Subcutaneous abdominal adipose tissue (tissue), 5 donors: Measurements from ENCODE around the gene RNF150.

Experiments
- H3K27ac ChIP-seq: one replicate; pipeline ENCODE4 v1.7.0; 2013; ENCODE audit warnings: low read depth, mild to moderate bottlenecking, inconsistent platforms, low read length, moderate library complexity
- H3K27me3 ChIP-seq, 5 donors: one replicate each; pipeline ENCODE4 v1.7.0; 2013; ENCODE audit warnings: low read length in 5 of 5, inconsistent platforms in 1 of 5; ENCODE audit not compliant: control insufficient read depth in 5 of 5, insufficient read depth in 4 of 5
- H3K36me3 ChIP-seq, 5 donors: one replicate each; pipeline ENCODE4 v1.7.0; 2013; ENCODE audit warnings: low read length in 5 of 5; ENCODE audit not compliant: control insufficient read depth in 5 of 5, insufficient read depth in 5 of 5
- H3K4me1 ChIP-seq, 5 donors: one replicate each; pipeline ENCODE4 v1.7.0; 2013; ENCODE audit warnings: low read length in 5 of 5, mild to moderate bottlenecking in 3 of 5, moderate library complexity in 1 of 5; ENCODE audit not compliant: control insufficient read depth in 5 of 5, insufficient read depth in 5 of 5
- H3K4me3 ChIP-seq, 5 donors: one replicate each; pipeline ENCODE4 v1.7.0; 2013; ENCODE audit warnings: low read length in 5 of 5, low read depth in 1 of 5
- H3K9ac ChIP-seq, 5 donors: one replicate each; pipeline ENCODE4 v1.7.0; 2013; ENCODE audit warnings: low read length in 5 of 5, mild to moderate bottlenecking in 4 of 5, moderate library complexity in 3 of 5
- H3K9me3 ChIP-seq, 5 donors: one replicate each; pipeline ENCODE4 v1.7.0; 2013; ENCODE audit warnings: low read length in 5 of 5; ENCODE audit not compliant: control insufficient read depth in 5 of 5
- donor health status: healthy.
- donor health status: healthy.
- donor health status: healthy.
- donor health status: healthy.
- donor health status: healthy.

RNF150 gene

DNA sequence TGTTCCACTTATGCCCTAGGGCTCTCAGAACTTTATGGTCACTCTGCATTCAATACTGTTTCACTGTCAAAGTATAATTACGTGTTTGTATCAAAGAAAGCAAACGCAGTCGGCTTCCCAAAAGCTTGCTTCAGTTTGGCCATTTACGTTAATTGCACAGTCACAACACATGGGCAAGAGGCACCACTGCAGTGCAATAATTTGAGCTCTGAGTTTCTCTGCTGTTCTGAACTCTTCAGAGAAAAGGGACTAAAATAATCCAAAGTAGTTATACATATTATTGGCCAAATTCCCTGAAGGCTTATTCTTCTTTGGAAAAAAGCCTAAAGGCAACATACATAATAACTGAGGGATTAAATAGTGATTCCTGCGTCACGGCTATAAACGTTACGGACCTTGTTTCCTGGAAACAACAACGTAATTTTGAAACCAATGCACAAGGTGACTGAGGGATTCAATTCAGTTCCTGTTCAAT lies 51.3 kb downstream of the RNF150 start:
- H3K4me3 ChIP-seq: no peak overlapping the region
- no peaks in the 10 kb centered on the region for H3K36me3 ChIP-seq
- no peaks in the 10 kb centered on the region for H3K9me3 ChIP-seq
- H3K9ac ChIP-seq: peak overlapping the region in 1 of 5 donors; percentile 20
- H3K4me1 ChIP-seq: peaks cover 0 to 28% (median 13%) of the 10 kb centered on the region in 5 donors
- no peaks in the 10 kb centered on the region for H3K27me3 ChIP-seq
- no peak overlapping the region for H3K27ac ChIP-seq

DNA sequence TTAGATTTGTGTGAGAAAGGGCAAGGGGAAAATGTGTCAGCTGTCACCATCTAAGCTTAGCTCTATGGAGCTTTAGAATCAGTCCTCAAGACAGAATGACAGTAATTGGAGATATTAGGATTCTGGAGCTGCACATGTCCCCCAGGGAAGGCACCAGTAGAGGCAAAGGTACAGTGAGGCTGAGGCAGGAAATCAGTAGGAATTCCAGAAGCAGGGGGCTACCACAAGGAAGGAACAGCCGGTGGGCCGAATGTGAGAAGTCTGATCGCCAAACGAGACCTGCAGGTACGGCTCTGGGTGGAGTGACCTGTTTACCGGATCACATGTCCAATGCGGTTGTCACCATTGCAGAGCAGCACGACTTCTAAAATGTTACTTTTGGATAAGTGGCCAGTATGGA lies 52.6 kb downstream of the RNF150 start:
- Histone ChIP-seq H3K36me3 (no peaks in the 10 kb centered on the region), H3K27me3 (no peaks in the 10 kb centered on the region), H3K9me3 (no peaks in the 10 kb centered on the region), H3K9ac (no peak overlapping the region), H3K27ac (no peak overlapping the region), H3K4me1 (peaks cover 0 to 33% (median 13%) of the 10 kb centered on the region in 5 donors), H3K4me3 (no peak overlapping the region)

DNA sequence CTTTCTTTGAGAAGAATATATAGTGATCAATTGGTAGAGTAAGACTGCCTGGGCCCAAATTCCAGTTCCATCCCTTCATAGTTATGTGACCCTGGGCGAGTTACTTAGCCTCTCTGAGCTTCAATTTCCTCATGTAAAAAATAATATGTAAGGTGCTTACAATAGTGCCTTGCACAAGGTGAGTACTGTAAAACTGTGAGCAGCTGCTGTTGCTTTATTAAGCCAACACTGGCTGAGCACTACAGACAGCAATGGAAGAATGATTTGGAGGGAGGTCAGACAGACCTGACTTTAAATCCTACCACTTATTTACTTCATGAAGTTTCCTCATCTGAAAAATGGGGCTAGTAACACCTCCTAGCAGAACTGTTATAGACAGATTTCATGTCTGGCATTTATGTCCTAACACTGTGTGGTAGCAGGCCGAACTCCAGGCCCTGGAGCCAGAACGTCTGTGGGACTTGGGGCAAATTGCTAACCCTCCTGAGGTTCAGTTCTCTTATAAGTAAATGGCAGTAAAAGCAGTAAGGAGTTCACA lies 53.8 kb downstream of the RNF150 start:
- peaks cover 0 to 39% (median 13%) of the 10 kb centered on the region in 5 donors for H3K4me1 ChIP-seq
- no peak overlapping the region for H3K27ac ChIP-seq
- H3K27me3 ChIP-seq: no peaks in the 10 kb centered on the region
- no peaks in the 10 kb centered on the region for H3K36me3 ChIP-seq
- no peak overlapping the region for H3K9ac ChIP-seq
- H3K9me3 ChIP-seq: peaks cover 0 to 3% (median 0%) of the 10 kb centered on the region in 5 donors
- H3K4me3 ChIP-seq: no peak overlapping the region

DNA sequence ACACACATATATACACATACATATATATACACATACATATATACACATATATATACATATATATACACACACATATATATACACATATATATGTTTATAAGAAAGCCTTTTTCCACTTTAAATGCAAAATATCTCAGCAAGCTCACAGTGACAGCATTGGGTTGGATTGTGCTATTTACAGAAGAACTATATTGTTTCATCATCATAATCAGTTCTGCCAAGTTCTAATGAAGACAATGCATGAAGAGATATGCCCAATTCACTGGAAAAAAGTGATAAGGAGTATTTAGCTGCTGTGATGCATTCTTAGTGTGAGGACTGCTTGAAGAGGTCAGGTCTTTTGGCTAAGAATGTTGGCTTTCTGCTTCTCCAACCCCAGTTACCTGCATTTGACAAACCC lies 54.4 kb downstream of the RNF150 start:
- Histone ChIP-seq H3K4me1 (peaks cover 0 to 41% (median 13%) of the 10 kb centered on the region in 5 donors), H3K9ac (no peak overlapping the region), H3K4me3 (no peak overlapping the region), H3K27ac (no peak overlapping the region), H3K27me3 (no peaks in the 10 kb centered on the region), H3K9me3 (peaks cover 0 to 4% (median 0%) of the 10 kb centered on the region in 5 donors), H3K36me3 (no peaks in the 10 kb centered on the region)

DNA sequence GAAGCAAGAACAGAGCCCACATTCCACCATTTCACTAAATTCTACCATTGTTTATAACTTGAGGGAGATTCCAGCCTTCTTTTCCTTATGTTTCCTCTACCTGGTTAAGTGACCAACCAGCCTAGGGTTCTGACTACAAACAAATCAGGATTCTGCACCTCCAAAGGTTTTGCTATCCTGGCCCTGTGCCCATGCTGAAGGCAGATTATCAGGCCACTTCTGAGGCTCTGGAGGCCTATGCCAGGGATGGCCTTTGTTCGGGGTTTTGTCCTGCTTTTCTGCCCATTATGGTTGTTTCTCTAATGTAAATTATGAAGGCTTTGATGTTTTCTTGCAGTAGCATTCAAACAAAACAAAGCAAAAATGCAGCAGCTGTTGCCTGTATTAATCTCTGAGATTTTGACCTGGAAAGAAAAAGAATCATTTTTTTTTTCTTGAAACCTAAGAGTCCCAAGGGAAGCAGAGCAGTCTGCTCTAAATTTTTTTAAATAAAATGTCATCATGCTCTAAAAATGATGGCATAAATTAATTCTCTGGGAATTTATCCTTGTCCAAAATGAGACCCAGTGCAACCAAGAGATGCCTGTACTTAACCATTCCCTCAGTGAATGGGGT lies 55.6 kb downstream of the RNF150 start:
- no peaks in the 10 kb centered on the region for H3K27me3 ChIP-seq
- H3K4me3 ChIP-seq: no peak overlapping the region
- H3K36me3 ChIP-seq: no peaks in the 10 kb centered on the region
- H3K9me3 ChIP-seq: peaks cover 0 to 4% (median 0%) of the 10 kb centered on the region in 5 donors
- H3K27ac ChIP-seq: peak overlapping the region; percentile 19
- H3K4me1 ChIP-seq: peaks cover 0 to 41% (median 13%) of the 10 kb centered on the region in 5 donors
- peak overlapping the region in 1 of 5 donors; percentile 46 for H3K9ac ChIP-seq

DNA sequence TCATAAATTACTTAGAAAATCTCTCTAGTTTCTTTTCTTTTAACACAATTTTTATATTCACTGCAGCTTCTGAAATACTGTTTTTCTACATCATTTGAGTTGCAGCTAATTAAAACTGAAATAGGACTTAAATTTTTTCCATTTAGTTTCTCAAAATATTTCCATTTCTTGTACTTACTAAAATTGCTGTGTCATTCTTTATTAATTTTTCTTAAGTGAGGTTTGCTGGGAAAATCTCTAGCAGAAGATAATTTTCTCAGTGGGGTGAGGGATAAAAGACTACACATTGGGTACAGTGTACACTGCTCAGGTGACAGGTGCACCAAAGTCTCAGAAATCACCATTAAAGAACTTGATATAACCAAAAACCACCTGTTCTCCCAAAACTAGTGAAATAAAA lies 57.7 kb downstream of the RNF150 start:
- Histone ChIP-seq H3K27me3 (no peaks in the 10 kb centered on the region), H3K4me3 (no peak overlapping the region), H3K36me3 (no peaks in the 10 kb centered on the region), H3K9ac (no peak overlapping the region), H3K4me1 (peaks cover 0 to 35% (median 13%) of the 10 kb centered on the region in 5 donors), H3K9me3 (peaks cover 0 to 4% (median 0%) of the 10 kb centered on the region in 5 donors), H3K27ac (peak overlapping the region; percentile 24)

DNA sequence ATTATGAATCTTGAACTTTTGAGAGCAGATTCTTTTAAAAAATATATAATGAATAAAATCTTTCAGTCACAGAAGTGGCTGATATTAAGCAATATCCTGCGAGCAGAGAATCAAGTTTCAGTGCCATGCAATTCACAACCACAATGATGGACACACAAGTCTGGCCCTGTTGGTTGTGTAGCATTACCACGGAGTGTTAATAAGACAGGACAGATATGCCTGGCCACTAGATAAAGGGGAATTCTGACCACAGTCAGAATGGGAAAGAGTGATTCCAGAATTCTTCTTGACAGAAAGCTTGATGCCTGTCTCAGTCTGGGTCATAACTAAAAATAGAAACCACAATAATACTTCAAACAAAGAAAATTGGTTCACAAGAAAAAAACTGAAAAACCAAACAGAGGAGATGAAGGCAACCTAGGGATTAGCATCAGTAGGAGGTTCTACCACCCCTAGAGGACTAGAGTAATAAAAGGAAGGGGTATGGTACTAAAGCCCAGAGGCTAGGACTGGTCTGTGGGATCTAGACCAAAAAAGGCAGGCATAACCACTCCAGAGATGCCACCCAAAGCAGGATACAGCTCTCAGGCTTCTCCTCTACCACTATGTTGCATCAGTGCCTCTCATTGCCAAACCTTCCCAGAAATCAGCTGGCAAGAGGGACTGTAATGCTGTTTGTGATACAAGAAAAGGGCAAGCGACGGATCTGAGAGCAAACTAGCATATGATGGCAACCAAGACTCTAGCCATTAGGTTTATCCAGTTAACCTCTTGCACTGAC lies 59.0 kb downstream of the RNF150 start:
- no peaks in the 10 kb centered on the region for H3K36me3 ChIP-seq
- peaks cover 0 to 4% (median 0%) of the 10 kb centered on the region in 5 donors for H3K9me3 ChIP-seq
- H3K4me1 ChIP-seq: peaks cover 0 to 28% (median 13%) of the 10 kb centered on the region in 5 donors
- no peak overlapping the region for H3K9ac ChIP-seq
- H3K4me3 ChIP-seq: peak overlapping the region in 1 of 5 donors; percentile 20
- H3K27ac ChIP-seq: no peak overlapping the region
- H3K27me3 ChIP-seq: no peaks in the 10 kb centered on the region

DNA sequence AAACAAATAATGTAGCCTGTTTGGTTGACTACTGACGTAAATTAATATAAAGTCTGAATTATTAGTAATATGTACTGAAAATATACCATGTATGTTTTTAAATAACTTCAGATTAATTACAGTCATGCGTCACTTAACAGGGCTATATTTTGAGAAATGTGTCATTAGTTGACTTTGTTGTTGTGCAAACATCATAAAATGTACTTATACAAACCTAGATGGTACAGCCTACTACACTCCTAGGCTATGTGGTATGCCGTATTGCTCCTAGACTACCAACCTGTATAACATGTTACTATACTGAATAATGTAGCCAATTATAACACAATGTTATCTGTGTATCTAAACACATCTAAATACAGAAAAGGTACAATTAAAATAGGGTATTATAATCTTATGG lies 66.6 kb downstream of the RNF150 start:
- Histone ChIP-seq H3K9me3 (no peaks in the 10 kb centered on the region), H3K36me3 (no peaks in the 10 kb centered on the region), H3K9ac (no peak overlapping the region), H3K27ac (no peak overlapping the region), H3K4me1 (peaks cover 0 to 6% (median 0%) of the 10 kb centered on the region in 5 donors), H3K27me3 (no peaks in the 10 kb centered on the region), H3K4me3 (no peak overlapping the region)

DNA sequence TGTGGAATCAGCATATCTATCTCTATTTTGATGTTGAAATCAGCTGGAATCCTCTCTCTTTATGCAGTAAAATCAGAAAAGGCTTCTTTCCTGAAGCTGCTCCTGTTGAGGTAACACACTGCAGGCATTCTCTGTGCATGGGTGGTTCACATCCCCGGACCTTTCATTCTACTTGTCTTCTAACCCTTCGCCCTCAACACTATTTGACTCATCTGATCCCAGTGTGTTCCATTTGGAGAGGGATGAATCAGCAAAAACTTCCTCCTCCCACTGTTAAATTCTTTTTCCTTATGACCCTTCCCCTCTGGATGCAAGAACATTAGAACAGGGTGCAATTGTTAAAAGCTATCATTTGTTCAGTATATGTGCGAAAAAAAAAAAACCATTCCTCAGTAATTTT lies 67.4 kb downstream of the RNF150 start:
- Histone ChIP-seq H3K27me3 (no peaks in the 10 kb centered on the region), H3K4me3 (no peak overlapping the region), H3K4me1 (peaks cover 0 to 6% (median 0%) of the 10 kb centered on the region in 5 donors), H3K9ac (no peak overlapping the region), H3K27ac (no peak overlapping the region), H3K9me3 (no peaks in the 10 kb centered on the region), H3K36me3 (no peaks in the 10 kb centered on the region)

DNA sequence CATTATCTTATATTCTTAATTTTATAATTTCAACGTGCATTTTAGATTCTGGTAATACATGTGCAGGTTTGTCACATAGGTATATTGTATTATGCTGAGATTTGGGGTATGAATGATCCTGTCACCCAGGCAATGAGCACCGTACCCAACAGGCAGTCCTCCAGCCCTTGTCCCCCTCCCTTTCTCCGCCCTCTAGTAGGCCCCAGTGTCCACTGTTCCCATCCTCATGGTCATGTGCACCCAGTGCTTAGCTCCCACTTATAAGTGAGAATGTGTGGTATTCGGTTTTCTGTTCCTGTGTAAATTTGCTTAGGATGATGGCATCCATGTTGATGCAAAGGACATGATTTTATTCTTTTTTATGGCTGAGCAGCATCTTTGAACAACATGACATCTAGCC lies 70.6 kb downstream of the RNF150 start:
- Histone ChIP-seq H3K27ac (no peak overlapping the region), H3K36me3 (no peaks in the 10 kb centered on the region), H3K4me1 (peaks cover 0 to 6% (median 0%) of the 10 kb centered on the region in 5 donors), H3K4me3 (no peak overlapping the region), H3K27me3 (no peaks in the 10 kb centered on the region), H3K9me3 (no peaks in the 10 kb centered on the region), H3K9ac (no peak overlapping the region)
